HG03354 (cell line): Measurements from ENCODE around the gene CREB1.

ENCODE experiments used
- ATAC-seq: cut with Tn5 transposase; IDR thresholded peaks from one replicate; pipeline ENCODE4 v1.9.1; 2021; ENCODE audit warnings: mild to moderate bottlenecking; ENCODE audit not compliant: unreplicated experiment, poor library complexity, severe bottlenecking

The CREB1 gene

GRCh38 chr2:207533461-207534008 lies 3.8 kb downstream of the CREB1 start:
- ATAC-seq = no peak

GRCh38 chr2:207534417-207534816 lies 4.7 kb downstream of the CREB1 start:
- no peak for ATAC-seq

GRCh38 chr2:207539470-207539869 lies 9.7 kb downstream of the CREB1 start:
- no peak for ATAC-seq

GRCh38 chr2:207540431-207540830 lies 10.7 kb downstream of the CREB1 start:
- no peak for ATAC-seq

- ATAC-seq = no peak
These were observed 12.2 kb downstream of the CREB1 start for GRCh38 chr2:207541933-207542332.

- ATAC-seq = no peak
These were observed 13.5 kb downstream of the CREB1 start for GRCh38 chr2:207543272-207543671.

- no peak for ATAC-seq
These were observed 17.1 kb downstream of the CREB1 start for GRCh38 chr2:207546822-207547221.

- ATAC-seq = no peak
These were observed 19.4 kb downstream of the CREB1 start for GRCh38 chr2:207549145-207549544.

- ATAC-seq = no peak
These were observed 28.3 kb downstream of the CREB1 start for GRCh38 chr2:207558079-207558491.

GRCh38 chr2:207561386-207562080 lies 31.8 kb downstream of the CREB1 start:
- no peak for ATAC-seq

GRCh38 chr2:207565736-207566500 lies 36.2 kb downstream of the CREB1 start:
- ATAC-seq = no peak

GRCh38 chr2:207567671-207568070 lies 37.9 kb downstream of the CREB1 start:
- ATAC-seq = no peak

GRCh38 chr2:207571370-207571769 lies 41.6 kb downstream of the CREB1 start:
- no peak for ATAC-seq

GRCh38 chr2:207584952-207585351 lies 55.2 kb downstream of the CREB1 start:
- no peak for ATAC-seq

- ATAC-seq = no peak
These were observed 57.5 kb downstream of the CREB1 start for GRCh38 chr2:207587305-207587704.

GRCh38 chr2:207589143-207589542 lies 59.4 kb downstream of the CREB1 start:
- ATAC-seq = no peak

- no peak for ATAC-seq
These were observed 63.5 kb downstream of the CREB1 start for GRCh38 chr2:207593277-207593676.

- no peak for ATAC-seq
These were observed 64.5 kb downstream of the CREB1 start for GRCh38 chr2:207594264-207594663.

GRCh38 chr2:207594731-207595130 lies 65.0 kb downstream of the CREB1 start:
- no peak for ATAC-seq

- no peak for ATAC-seq
These were observed 69.9 kb downstream of the CREB1 start for GRCh38 chr2:207599636-207600035.

- no peak for ATAC-seq
These were observed 70.5 kb downstream of the CREB1 start for GRCh38 chr2:207600231-207600630.
